ENCODE results near the gene PLCB4. TPM values are rescaled to one million over a fixed set of nuclear protein-coding genes. Genes with fewer than 3 reads are reported as not detected.
A peak's percentile ranks its signal among the peaks of the same experiment; 100 is the strongest.

PLCB4 gene
- total and polyA plus RNA-seq, 8 donors = 6.2 to 15.3 (median 9.4) TPM

DNA sequence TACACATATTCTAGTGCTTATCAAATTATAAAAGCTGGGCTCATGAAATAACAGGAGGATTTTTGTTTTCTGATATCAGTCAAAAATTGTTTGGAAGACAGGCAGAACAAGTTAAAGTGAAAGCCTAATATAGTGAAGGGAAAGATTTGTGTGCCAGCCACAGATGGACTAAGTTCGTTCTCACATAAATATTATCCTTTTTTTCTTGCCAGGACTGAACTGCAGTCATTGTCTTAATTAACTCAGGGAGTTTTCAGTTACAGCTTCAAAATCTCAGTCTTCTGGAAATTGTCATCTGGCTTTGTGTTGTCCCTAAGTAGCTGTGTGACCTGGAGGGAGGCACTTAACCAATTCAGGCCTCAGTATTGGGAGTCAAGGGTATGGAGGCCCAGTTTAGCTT lies 40.7 kb downstream of the PLCB4 start:
- H3K27me3 ChIP-seq = no peaks in the 10 kb centered on the region
- no peak for ATAC-seq
- H3K27ac ChIP-seq = peak overlapping the region; percentile 9 to 37
- H3K4me1 ChIP-seq = no peaks in the 10 kb centered on the region
- intact Hi-C loops (cut with DNase I) = no loop called here
- peak in 2 of 4 donors; percentile 37 to 38 for DNase-seq
- TF ChIP-seq, protein P1, sequence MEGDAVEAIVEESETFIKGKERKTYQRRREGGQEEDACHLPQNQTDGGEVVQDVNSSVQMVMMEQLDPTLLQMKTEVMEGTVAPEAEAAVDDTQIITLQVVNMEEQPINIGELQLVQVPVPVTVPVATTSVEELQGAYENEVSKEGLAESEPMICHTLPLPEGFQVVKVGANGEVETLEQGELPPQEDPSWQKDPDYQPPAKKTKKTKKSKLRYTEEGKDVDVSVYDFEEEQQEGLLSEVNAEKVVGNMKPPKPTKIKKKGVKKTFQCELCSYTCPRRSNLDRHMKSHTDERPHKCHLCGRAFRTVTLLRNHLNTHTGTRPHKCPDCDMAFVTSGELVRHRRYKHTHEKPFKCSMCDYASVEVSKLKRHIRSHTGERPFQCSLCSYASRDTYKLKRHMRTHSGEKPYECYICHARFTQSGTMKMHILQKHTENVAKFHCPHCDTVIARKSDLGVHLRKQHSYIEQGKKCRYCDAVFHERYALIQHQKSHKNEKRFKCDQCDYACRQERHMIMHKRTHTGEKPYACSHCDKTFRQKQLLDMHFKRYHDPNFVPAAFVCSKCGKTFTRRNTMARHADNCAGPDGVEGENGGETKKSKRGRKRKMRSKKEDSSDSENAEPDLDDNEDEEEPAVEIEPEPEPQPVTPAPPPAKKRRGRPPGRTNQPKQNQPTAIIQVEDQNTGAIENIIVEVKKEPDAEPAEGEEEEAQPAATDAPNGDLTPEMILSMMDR (IDR thresholded peaks at IDR 0.05) = no peak
- no peaks in the 10 kb centered on the region for H3K36me3 ChIP-seq
- H3K4me3 ChIP-seq = no peak overlapping the region
- H3K9me3 ChIP-seq = no peaks in the 10 kb centered on the region

DNA sequence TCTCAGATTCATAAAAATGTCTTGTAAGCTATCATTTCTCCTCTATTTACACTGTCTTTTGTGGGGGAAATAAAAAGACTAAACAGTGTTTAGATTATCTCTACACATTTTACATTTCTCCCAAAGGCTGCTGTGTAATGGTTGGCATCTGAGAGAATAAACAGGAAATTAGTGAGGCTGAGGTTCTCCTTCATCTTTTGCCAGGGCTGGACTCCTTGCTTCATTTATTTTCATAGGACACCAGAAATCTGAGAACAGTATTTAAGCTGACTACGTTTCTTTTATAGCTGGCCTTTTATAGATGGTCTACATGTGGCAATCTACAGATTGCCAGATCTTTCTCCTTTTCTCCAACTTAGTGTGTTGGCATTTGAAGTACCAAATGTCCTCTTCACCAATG lies 41.5 kb downstream of the PLCB4 start:
- intact Hi-C loops (cut with DNase I) = no loop called here

DNA sequence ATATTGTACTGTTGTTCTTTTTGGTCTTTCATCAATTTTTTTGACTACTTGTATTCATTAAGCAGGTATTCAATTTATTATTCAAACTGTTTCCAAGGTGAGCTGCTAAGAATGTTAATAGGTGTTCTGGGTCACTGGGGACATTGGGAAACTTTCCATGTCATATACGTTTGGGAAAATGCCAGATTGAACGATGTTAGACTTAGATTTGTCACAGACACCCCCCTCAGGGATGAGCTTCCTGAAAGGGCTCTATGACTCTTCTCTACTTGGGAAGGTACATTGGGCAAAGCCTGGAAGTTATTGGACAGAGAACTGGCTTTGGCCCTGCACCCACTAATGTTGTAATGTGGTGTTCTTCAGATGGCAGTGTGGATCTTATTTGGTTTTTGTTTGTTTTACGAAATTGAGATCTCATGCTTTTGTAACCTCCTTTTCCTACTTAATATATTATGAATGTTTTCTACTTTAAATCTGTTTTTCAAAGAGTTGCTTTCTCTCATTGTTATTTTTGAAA lies 42.1 kb downstream of the PLCB4 start:
- no peak for ATAC-seq
- Histone ChIP-seq H3K27ac (peak overlapping the region in 1 of 2 donors; percentile 1), H3K4me1 (no peaks in the 10 kb centered on the region), H3K27me3 (no peaks in the 10 kb centered on the region), H3K4me3 (no peak overlapping the region), H3K36me3 (no peaks in the 10 kb centered on the region), H3K9me3 (no peaks in the 10 kb centered on the region)
- intact Hi-C loops (cut with DNase I) = no loop called here
- DNase-seq = no peak
- TF ChIP-seq, protein P1 (IDR thresholded peaks at IDR 0.05) = no peak

More for the DNA sequence above, 41.5 kb downstream of the PLCB4 start:
- H3K27ac ChIP-seq = peak overlapping the region; percentile 1 to 37
- no peak overlapping the region for H3K4me3 ChIP-seq
- no peaks in the 10 kb centered on the region for H3K9me3 ChIP-seq
- no peak for ATAC-seq
- TF ChIP-seq, protein P1 (IDR thresholded peaks at IDR 0.05) = no peak
- no peaks in the 10 kb centered on the region for H3K4me1 ChIP-seq
- no peaks in the 10 kb centered on the region for H3K27me3 ChIP-seq
- H3K36me3 ChIP-seq = no peaks in the 10 kb centered on the region
- DNase-seq = peak in 2 of 4 donors; percentile 35 to 63

DNA sequence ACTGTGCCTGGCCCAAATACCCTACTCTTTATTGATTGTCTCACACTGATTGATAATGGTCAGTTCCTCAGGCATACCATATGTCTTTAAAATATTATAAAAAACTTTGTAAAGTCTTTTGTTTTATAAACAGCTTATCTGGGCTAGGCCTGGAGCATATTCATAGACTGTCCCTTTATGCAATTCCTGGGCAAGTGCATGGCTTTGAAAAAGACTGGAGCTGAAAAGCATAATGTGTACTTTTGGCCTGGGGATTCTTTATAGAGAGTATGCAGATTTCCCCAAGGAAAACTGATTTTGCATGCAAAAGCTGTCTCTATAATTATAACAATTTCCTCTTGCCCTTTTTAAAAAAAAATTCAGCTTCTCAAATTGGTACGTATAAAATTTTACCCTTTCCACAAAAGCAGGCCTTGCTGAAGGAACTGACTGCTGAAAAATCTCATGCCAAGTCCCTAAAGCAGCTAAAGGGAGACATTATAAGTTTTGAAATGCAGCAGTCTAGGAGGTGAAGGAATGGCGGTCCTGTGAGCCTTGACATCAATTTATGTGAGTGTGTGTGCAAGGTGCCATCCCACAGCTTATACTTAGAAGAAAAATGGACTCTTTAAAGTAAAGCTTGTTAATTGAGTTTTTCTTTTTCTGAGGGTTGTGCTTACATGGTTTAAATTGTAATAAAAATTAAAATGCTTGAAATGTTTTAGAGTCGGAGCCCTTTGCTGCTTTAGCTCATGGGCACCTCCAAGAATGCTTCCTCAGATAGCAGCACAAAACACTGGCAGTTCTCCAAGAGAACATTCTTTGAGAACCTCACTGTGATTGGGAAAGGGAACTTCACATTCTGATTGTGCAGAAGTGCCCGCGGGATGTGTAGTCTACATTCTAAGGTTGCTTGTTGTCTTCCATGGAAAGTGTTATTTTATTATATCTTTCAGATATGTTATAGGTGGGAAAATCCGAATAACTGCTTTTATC lies 43.9 kb downstream of the PLCB4 start:
- ATAC-seq = peak; percentile 27
- Histone ChIP-seq H3K4me1 (no peaks in the 10 kb centered on the region), H3K27ac (no peak overlapping the region), H3K36me3 (no peaks in the 10 kb centered on the region), H3K9me3 (no peaks in the 10 kb centered on the region), H3K4me3 (no peak overlapping the region), H3K27me3 (no peaks in the 10 kb centered on the region)
- intact Hi-C loops (cut with DNase I) = no loop called here
- TF ChIP-seq, protein P1 (IDR thresholded peaks at IDR 0.05) = no peak
- DNase-seq = peak in 1 of 4 donors; percentile 35

DNA sequence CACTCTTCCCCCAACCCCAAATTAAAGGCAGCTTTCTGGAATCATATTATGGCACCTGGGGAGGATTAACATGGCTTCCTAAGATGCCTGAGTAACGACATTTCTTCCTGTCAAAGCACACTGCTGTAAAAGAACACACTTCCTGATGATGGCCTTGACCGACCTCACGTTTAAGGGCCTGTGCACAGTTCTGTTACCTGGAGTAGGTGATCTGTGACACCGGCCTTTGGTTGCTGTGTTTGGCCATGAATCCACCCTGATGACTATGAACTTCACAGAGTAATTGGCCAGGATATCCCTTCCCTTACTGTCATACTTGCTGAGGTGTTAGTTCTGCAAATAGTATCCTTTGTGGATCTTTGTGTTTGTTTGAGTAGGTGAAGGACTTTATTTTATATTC lies 45.8 kb downstream of the PLCB4 start:
- TF ChIP-seq, protein P1 (IDR thresholded peaks at IDR 0.05) = no peak
- no peak overlapping the region for H3K4me3 ChIP-seq
- H3K27ac ChIP-seq = no peak overlapping the region
- no peaks in the 10 kb centered on the region for H3K27me3 ChIP-seq
- ATAC-seq = no peak
- intact Hi-C loops (cut with DNase I) = no loop called here
- H3K9me3 ChIP-seq = no peaks in the 10 kb centered on the region
- H3K4me1 ChIP-seq = no peaks in the 10 kb centered on the region
- DNase-seq = no peak
- H3K36me3 ChIP-seq = no peaks in the 10 kb centered on the region
